ENCODE data around the gene ZNF287.

The ZNF287 gene

DNA sequence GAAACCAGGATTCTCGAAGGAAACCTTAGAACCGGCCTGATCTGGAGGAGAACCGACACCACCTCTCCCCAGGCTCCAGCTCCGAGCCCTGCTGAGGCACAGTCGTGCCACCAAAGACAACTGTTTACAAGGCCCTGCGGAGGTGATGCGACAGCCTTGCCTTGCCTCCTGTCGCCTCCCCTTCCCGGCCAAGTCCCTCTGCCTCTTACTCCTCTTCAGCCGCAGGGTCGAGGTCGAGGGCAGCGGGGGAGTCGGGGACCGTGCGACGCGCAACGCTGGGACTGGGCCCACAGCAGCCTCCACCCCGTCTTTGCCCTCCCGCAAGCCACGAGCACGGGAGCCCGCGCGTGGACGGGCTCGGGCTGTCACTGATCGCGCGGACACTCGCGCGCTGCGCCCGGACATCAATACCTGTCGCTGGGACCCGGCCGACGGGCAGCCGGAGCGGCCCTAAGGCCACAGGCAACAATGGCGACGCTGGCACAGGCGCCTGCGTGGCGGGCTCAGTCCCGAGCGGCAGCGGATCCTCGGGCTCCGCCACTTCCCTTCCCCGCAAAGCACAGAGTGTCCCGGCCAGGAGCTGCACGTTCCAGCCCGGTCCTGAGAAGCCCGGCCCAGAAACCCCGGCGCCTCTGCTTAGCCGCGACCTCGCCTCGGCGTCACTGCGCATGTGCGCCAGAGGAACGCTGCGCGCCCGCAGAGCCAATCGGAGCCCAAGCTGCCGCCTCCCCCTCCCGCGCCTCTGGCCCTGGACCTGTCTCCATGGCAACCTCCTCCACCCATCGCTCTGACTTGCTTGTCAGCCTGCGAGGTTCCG lies at the start of gene ZNF287:
Gene ZNF287, minus strand, starts transcription at position 664 of the 817 bp plus-strand sequence. CDS start 1,473 bp downstream, outside the sequence.
- no peaks in the 10 kb centered on the region for H3K36me3 ChIP-seq (ENCODE audit: control insufficient read depth, insufficient read depth, low read length)
- peak within 1 kb of the TSS; percentile 69 for H3K4me3 ChIP-seq (replicated peaks; ENCODE audit: low read depth, low read length)
- DNase-seq (ENCODE audit: extremely low read depth, insufficient read length): peak; percentile 93
- H3K27me3 ChIP-seq (replicated peaks; ENCODE audit: control insufficient read depth, insufficient read depth, low read length): no peaks in the 10 kb centered on the region
- TF ChIP-seq, protein P1, sequence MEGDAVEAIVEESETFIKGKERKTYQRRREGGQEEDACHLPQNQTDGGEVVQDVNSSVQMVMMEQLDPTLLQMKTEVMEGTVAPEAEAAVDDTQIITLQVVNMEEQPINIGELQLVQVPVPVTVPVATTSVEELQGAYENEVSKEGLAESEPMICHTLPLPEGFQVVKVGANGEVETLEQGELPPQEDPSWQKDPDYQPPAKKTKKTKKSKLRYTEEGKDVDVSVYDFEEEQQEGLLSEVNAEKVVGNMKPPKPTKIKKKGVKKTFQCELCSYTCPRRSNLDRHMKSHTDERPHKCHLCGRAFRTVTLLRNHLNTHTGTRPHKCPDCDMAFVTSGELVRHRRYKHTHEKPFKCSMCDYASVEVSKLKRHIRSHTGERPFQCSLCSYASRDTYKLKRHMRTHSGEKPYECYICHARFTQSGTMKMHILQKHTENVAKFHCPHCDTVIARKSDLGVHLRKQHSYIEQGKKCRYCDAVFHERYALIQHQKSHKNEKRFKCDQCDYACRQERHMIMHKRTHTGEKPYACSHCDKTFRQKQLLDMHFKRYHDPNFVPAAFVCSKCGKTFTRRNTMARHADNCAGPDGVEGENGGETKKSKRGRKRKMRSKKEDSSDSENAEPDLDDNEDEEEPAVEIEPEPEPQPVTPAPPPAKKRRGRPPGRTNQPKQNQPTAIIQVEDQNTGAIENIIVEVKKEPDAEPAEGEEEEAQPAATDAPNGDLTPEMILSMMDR (IDR thresholded peaks at IDR 0.05; ENCODE audit: insufficient read depth, low read length, poor library complexity, severe bottlenecking): no peak

DNA sequence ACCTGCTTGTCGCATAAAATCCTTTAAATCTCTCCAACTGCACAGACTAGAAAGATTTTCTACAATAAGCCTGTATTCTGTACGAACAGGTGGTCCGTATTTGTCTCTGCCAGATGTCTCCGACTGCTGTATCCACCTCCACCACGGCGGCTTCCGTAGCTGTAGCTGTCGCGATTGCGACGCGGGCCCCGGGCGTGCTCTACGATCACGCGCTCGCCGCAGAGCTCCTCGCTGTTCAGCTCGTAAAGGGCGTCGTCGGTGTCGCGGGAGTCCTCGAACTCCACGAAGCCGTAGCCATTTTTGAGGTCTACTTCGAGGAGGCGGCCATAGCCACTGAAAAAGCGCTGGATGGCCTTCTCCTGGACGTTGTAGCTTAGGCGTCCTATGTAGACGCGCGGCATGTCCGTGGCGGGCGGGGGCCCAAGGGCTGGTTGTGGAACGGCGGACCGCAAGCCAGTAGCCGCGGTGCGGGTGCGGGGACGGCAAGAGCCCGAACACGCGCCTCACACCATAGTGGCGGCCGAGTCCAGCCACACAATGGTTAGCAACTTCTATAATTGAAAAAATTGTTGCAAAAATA lies 48.6 kb upstream of the ZNF287 start:
- DNase-seq (ENCODE audit: extremely low read depth, insufficient read length): no peak
- TF ChIP-seq, protein P1 (IDR thresholded peaks at IDR 0.05; ENCODE audit: insufficient read depth, low read length, poor library complexity, severe bottlenecking): no peak
- no peaks in the 10 kb centered on the region for H3K27me3 ChIP-seq (replicated peaks; ENCODE audit: control insufficient read depth, insufficient read depth, low read length)
- no peak overlapping the region for H3K4me3 ChIP-seq (replicated peaks; ENCODE audit: low read depth, low read length)
- no peaks in the 10 kb centered on the region for H3K36me3 ChIP-seq (ENCODE audit: control insufficient read depth, insufficient read depth, low read length)

DNA sequence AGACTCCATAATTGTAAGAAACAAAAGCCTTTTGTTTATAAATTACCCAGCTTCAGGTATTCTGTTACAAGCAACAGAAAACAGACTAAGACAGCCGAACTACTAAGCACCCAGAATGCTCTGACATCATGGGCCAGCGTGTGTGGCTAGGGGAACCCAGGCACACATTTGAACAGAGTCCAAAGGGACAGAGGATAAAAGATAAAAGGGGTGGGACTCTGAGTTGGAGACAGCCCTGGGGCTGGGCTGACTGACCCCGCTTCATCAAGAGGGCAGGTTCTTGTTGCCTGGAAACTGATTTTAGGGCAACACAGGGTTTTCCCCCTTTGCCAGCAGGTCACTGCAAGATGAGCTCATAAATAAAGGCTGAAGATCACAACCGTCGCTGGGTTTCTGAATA lies 30.5 kb upstream of the ZNF287 start:
- no peaks in the 10 kb centered on the region for H3K27me3 ChIP-seq (replicated peaks; ENCODE audit: control insufficient read depth, insufficient read depth, low read length)
- H3K36me3 ChIP-seq (ENCODE audit: control insufficient read depth, insufficient read depth, low read length): no peaks in the 10 kb centered on the region
- H3K4me3 ChIP-seq (replicated peaks; ENCODE audit: low read depth, low read length): no peak overlapping the region
- TF ChIP-seq, protein P1 (IDR thresholded peaks at IDR 0.05; ENCODE audit: insufficient read depth, low read length, poor library complexity, severe bottlenecking): no peak
- DNase-seq (ENCODE audit: extremely low read depth, insufficient read length): no peak

DNA sequence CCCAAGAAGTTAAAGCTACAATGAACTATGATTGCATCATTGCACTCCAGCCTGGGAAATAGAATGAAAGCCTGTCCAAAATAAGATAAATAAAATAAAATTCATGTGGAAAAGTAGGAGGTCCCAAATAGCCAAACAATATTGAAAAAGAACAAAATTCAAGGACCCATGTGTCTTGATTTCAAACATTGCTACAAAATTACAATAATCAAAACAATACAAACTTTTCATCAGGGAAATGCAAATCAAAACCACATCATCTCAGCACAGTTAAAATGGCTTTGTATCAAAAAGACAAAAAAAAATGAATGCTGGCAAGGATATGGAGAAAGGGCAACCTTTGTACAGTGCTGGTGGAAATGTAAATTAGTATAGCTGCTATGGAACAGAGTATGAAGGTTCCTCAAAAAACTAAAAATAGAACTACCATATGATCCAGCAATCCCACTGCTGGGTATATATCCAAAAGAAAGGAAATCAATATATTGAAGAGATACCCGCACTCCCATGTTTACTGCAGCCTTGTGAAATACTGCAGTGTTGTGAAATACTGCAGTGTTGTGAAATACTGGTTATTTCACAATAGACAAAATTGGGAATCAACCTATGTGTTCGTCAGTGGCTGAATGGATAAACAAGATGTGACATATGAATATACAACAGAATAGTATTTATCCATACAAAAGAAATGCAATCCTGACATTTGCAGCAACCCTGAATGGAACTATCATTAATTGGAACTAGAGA lies 24.5 kb upstream of the ZNF287 start:
- Histone ChIP-seq H3K36me3 (ENCODE audit: control insufficient read depth, insufficient read depth, low read length) (no peaks in the 10 kb centered on the region), H3K27me3 (replicated peaks; ENCODE audit: control insufficient read depth, insufficient read depth, low read length) (no peaks in the 10 kb centered on the region), H3K4me3 (replicated peaks; ENCODE audit: low read depth, low read length) (no peak overlapping the region)
- no peak for DNase-seq (ENCODE audit: extremely low read depth, insufficient read length)
- TF ChIP-seq, protein P1 (IDR thresholded peaks at IDR 0.05; ENCODE audit: insufficient read depth, low read length, poor library complexity, severe bottlenecking): no peak

DNA sequence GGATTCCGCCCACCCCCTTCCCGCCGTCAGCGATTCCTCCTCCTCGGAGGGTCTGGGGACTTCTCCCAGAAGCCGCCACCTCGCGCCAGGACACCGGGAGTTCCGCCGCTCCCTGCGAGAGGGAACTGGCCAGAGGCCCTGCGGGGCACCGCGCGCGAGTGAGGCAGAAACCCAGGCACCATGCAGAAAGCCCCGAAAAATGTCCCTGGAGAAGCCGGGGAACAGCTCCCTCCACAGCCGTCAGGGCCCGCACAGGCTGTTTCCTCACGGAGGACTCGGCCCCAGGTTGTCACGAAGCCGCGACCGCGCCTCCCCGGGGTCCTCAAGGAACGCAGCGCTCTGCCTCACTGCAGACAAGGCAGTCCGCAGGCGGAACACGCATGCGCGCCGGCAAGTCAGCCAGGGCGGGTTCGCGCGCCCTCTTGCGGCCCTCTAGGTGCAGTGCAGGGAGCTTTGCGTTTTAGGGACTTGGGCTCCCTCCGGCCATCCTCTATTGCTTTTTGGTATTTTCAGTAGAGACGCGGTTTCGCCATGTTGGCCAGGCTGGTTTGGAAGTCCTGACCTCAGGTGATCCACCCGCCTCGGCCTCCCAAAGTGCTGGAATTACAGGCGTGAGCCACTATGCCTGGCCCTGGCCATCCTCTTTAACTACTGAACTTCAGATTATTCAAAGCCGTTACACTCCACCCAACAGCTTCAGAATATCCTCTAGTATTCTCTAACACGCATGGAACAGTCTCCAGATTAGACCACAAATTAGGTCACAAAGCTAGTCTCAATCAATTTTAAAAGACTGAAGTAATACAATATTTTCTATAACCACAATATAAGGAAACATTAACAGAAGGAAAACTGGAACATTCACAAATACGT lies 20.3 kb upstream of the ZNF287 start:
- peak overlapping the region; percentile 48 for H3K4me3 ChIP-seq (replicated peaks; ENCODE audit: low read depth, low read length)
- peak; percentile 87 for DNase-seq (ENCODE audit: extremely low read depth, insufficient read length)
- H3K27me3 ChIP-seq (replicated peaks; ENCODE audit: control insufficient read depth, insufficient read depth, low read length): no peaks in the 10 kb centered on the region; the same call in 1 of the 2 replicates
- TF ChIP-seq, protein P1 (IDR thresholded peaks at IDR 0.05; ENCODE audit: insufficient read depth, low read length, poor library complexity, severe bottlenecking): peak; percentile 99
- H3K36me3 ChIP-seq (ENCODE audit: control insufficient read depth, insufficient read depth, low read length): no peaks in the 10 kb centered on the region

Measured in GM06990 (cell line).